ENCODE measurements around the gene FBXO22. TPM values are rescaled to one million over a fixed set of nuclear protein-coding genes. Genes with fewer than 3 reads are reported as not detected.
"Not testable (repeated sequence)": the region's sequence is repeated elsewhere in the genome, so short reads cannot be mapped to it uniquely, and the experiment has no call there.

FBXO22 gene
- total and polyA plus RNA-seq, 2 donors (not counting 1 experiment from before 2014, with no cell fraction given): 27.0 to 75.6 TPM

DNA sequence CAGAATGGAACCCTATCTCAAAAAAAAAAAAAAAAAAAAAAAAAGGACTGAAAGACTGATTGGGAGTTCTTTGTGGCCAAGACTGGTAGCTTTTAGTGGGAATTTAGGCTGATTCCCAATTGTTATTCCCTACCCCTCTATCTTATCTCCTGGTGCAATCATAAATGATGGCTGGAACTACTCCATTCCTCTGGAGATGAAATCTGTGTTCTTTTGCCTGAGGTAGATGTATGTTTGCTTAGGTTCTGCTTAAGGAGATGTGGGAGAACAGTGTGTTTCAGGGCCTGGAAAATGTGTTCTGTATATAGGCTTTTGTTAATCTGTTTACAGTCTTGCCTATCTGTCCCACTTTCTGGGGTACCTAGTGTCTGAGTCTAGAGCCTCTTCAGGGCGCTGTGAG, 40.9 kb upstream of the FBXO22 start:
- H3K4me3 ChIP-seq (replicated peaks in 1 of 4; ENCODE audit: control extremely low read depth in 1 of 4, insufficient read depth in 1 of 4, low read depth in 3 of 4, low read length in 4 of 4): no peak overlapping the region
- no peak overlapping the region for H2AFZ ChIP-seq (ENCODE audit: low read length)
- DNase-seq (ENCODE audit: low read depth in 2 of 2): no peak
- H3K9ac ChIP-seq (ENCODE audit: insufficient read depth, low read length): no peak overlapping the region
- no peak overlapping the region for H3K27ac ChIP-seq (ENCODE audit: insufficient read depth, low read length)
- no peaks in the 10 kb centered on the region for H3K36me3 ChIP-seq (ENCODE audit: control insufficient read depth, insufficient read depth, low read length)
- H4K20me1 ChIP-seq (ENCODE audit: control insufficient read depth, extremely low read depth, insufficient read depth, low read length): no peaks in the 10 kb centered on the region
- no peak overlapping the region for H3K4me2 ChIP-seq (ENCODE audit: extremely low read depth, insufficient read depth, low read length)
- no peaks in the 10 kb centered on the region for H3K27me3 ChIP-seq (ENCODE audit: control insufficient read depth, insufficient read depth, low read length)
- no peaks in the 10 kb centered on the region for H3K9me3 ChIP-seq (ENCODE audit: control insufficient read depth, insufficient read depth, low read depth, low read length)
- H3K4me1 ChIP-seq (ENCODE audit: control insufficient read depth, extremely low read depth, insufficient read depth, low read length): no peaks in the 10 kb centered on the region
- peaks cover 4% of the 10 kb centered on the region for H3K79me2 ChIP-seq (ENCODE audit: control insufficient read depth, insufficient read depth, low read length)
- no peak for TF ChIP-seq EZH2 (IDR thresholded peaks at IDR 0.05; ENCODE audit: low read length, missing control alignments)
- TF ChIP-seq, protein P1, sequence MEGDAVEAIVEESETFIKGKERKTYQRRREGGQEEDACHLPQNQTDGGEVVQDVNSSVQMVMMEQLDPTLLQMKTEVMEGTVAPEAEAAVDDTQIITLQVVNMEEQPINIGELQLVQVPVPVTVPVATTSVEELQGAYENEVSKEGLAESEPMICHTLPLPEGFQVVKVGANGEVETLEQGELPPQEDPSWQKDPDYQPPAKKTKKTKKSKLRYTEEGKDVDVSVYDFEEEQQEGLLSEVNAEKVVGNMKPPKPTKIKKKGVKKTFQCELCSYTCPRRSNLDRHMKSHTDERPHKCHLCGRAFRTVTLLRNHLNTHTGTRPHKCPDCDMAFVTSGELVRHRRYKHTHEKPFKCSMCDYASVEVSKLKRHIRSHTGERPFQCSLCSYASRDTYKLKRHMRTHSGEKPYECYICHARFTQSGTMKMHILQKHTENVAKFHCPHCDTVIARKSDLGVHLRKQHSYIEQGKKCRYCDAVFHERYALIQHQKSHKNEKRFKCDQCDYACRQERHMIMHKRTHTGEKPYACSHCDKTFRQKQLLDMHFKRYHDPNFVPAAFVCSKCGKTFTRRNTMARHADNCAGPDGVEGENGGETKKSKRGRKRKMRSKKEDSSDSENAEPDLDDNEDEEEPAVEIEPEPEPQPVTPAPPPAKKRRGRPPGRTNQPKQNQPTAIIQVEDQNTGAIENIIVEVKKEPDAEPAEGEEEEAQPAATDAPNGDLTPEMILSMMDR (conservative IDR thresholded peaks at IDR 0.05 in 1 of 2, IDR thresholded peaks at IDR 0.05 in 1 of 2; ENCODE audit: low read depth in 1 of 2, low read length in 2 of 2): no peak

DNA sequence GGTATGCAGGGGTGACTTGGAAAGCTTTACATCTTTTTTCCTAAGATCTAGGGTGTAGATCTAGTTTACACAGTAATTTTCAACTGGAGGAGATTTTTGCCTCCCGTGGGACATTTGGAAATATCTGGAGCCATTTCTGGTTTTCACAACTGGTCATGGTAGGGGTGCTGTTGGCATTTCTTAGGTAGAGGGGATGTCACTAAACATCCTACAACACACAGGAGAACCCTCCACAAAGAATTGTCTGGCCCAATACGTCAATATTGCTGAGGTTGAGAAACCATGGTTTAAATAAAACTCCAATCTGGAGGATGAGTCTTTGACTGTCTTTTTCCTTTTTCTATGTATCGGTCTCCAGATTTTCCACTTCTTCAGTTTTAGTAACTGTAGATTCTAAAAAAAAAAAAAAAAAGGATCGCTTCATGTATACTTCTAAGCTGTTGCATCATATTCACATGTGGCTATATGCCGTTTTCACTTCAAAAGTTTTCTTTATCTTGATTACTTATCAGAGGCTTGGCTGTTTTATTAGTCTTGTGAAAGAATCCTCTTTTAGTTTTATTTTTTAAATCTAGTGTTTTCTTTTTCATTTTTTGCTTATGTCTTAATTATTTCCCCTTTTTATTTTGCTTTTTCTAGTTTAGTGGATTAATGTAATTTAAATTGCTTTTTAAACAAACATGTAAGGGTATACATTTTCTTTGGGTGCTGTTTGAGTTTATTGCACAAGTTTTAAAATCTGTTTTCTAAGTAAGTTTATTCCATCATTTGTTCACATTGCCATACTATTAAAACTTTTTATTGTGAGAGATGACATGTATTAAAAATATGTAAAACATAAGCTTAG, 39.2 kb upstream of the FBXO22 start:
- Histone ChIP-seq H3K27ac (ENCODE audit: insufficient read depth, low read length) (no peak overlapping the region), H3K36me3 (ENCODE audit: control insufficient read depth, insufficient read depth, low read length) (no peaks in the 10 kb centered on the region), H3K9me3 (ENCODE audit: control insufficient read depth, insufficient read depth, low read depth, low read length) (no peaks in the 10 kb centered on the region), H3K79me2 (ENCODE audit: control insufficient read depth, insufficient read depth, low read length) (peaks cover 4% of the 10 kb centered on the region), H3K4me1 (ENCODE audit: control insufficient read depth, extremely low read depth, insufficient read depth, low read length) (no peaks in the 10 kb centered on the region), H2AFZ (ENCODE audit: low read length) (no peak overlapping the region), H3K9ac (ENCODE audit: insufficient read depth, low read length) (no peak overlapping the region), H3K4me2 (ENCODE audit: extremely low read depth, insufficient read depth, low read length) (no peak overlapping the region), H4K20me1 (ENCODE audit: control insufficient read depth, extremely low read depth, insufficient read depth, low read length) (no peaks in the 10 kb centered on the region), H3K4me3 (replicated peaks in 1 of 4; ENCODE audit: control extremely low read depth in 1 of 4, insufficient read depth in 1 of 4, low read depth in 3 of 4, low read length in 4 of 4) (no peak overlapping the region), H3K27me3 (ENCODE audit: control insufficient read depth, insufficient read depth, low read length) (no peaks in the 10 kb centered on the region)
- no peak for TF ChIP-seq EZH2 (IDR thresholded peaks at IDR 0.05; ENCODE audit: low read length, missing control alignments)
- TF ChIP-seq, protein P1 (conservative IDR thresholded peaks at IDR 0.05 in 1 of 2, IDR thresholded peaks at IDR 0.05 in 1 of 2; ENCODE audit: low read depth in 1 of 2, low read length in 2 of 2): no peak
- DNase-seq (ENCODE audit: low read depth in 2 of 2): peak in 1 of 2 donors; percentile 45

DNA sequence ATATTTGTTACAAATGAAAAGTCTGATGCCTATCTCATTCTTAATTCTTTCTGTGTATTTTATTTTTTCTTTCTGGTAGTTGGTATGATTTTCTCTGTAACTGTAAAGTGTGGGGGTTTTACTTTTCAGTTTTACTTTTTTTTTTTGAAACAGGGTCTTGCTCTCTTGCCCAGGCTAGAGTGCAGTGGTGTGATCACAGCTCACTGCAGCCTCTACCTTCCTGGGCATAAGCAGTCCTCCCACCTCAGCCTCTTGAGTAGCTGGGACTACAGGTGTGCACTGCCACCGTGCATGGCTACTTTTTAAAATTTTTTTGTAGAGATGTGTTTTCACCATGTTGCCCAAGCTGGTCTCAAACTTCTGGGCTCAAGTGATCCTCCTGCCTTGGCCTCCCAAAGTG, 37.6 kb upstream of the FBXO22 start:
- not testable (repeated sequence) for H3K4me2 ChIP-seq (ENCODE audit: extremely low read depth, insufficient read depth, low read length); H3K36me3 ChIP-seq (ENCODE audit: control insufficient read depth, insufficient read depth, low read length); H3K9ac ChIP-seq (ENCODE audit: insufficient read depth, low read length); H3K4me3 ChIP-seq (replicated peaks in 1 of 4; ENCODE audit: control extremely low read depth in 1 of 4, insufficient read depth in 1 of 4, low read depth in 3 of 4, low read length in 4 of 4); H3K9me3 ChIP-seq (ENCODE audit: control insufficient read depth, insufficient read depth, low read depth, low read length); H4K20me1 ChIP-seq (ENCODE audit: control insufficient read depth, extremely low read depth, insufficient read depth, low read length); H3K79me2 ChIP-seq (ENCODE audit: control insufficient read depth, insufficient read depth, low read length); H2AFZ ChIP-seq (ENCODE audit: low read length); H3K4me1 ChIP-seq (ENCODE audit: control insufficient read depth, extremely low read depth, insufficient read depth, low read length); DNase-seq (ENCODE audit: low read depth in 2 of 2); H3K27ac ChIP-seq (ENCODE audit: insufficient read depth, low read length); H3K27me3 ChIP-seq (ENCODE audit: control insufficient read depth, insufficient read depth, low read length)
